RWPE2 (cell line): ENCODE results near the gene GDF2.

Experiments used
- ATAC-seq: fragments of 200-7000 bp; cut with Tn5 transposase; 3 replicates; pipeline ENCODE4 v1.9.1; 2021; ENCODE audit warnings: low read depth
- DNase-seq: peaks from one replicate; pipeline ENCODE4 v3.0.0-alpha.2; 2020; ENCODE audit warnings: low spot score
- H3K27ac ChIP-seq: fragments of 450-650 bp; 2 replicates; pipeline ENCODE4 v1.5.1; 2017; ENCODE audit warnings: mild to moderate bottlenecking; ENCODE audit not compliant: poor library complexity, severe bottlenecking
- H3K27me3 ChIP-seq: fragments of 250-450 bp; sonication (Bioruptor Pico); 2 replicates; pipeline ENCODE4 v1.5.1; 2021; ENCODE audit warnings: mild to moderate bottlenecking, moderate library complexity; ENCODE audit not compliant: insufficient read depth, poor library complexity, severe bottlenecking
- H3K36me3 ChIP-seq: fragments of 250-450 bp; sonication (Bioruptor Pico); 2 replicates; pipeline ENCODE4 v1.5.1; 2020; ENCODE audit warnings: low read depth, mild to moderate bottlenecking, moderate library complexity
- H3K4me1 ChIP-seq: fragments of 250-450 bp; sonication (Bioruptor Pico); 2 replicates; pipeline ENCODE4 v1.5.1; 2021; ENCODE audit warnings: mild to moderate bottlenecking, moderate library complexity; ENCODE audit not compliant: insufficient read depth, poor library complexity, severe bottlenecking
- H3K4me3 ChIP-seq: fragments of 250-450 bp; sonication (Bioruptor Pico); 2 replicates; pipeline ENCODE4 v1.5.1; 2021; ENCODE audit warnings: mild to moderate bottlenecking, moderate library complexity; ENCODE audit not compliant: severe bottlenecking
- H3K9me3 ChIP-seq: fragments of 250-450 bp; sonication (Bioruptor Pico); 2 replicates; pipeline ENCODE4 v1.5.1; 2021; ENCODE audit warnings: mild to moderate bottlenecking, moderate library complexity; ENCODE audit not compliant: severe bottlenecking
- TF ChIP-seq, protein P1 (sequence below): fragments of 450-650 bp; IDR thresholded peaks from one replicate; pipeline ENCODE4 v1.5.1; 2017; ENCODE audit warnings: mild to moderate bottlenecking, moderate library complexity; ENCODE audit not compliant: poor library complexity, severe bottlenecking

The GDF2 gene

DNA sequence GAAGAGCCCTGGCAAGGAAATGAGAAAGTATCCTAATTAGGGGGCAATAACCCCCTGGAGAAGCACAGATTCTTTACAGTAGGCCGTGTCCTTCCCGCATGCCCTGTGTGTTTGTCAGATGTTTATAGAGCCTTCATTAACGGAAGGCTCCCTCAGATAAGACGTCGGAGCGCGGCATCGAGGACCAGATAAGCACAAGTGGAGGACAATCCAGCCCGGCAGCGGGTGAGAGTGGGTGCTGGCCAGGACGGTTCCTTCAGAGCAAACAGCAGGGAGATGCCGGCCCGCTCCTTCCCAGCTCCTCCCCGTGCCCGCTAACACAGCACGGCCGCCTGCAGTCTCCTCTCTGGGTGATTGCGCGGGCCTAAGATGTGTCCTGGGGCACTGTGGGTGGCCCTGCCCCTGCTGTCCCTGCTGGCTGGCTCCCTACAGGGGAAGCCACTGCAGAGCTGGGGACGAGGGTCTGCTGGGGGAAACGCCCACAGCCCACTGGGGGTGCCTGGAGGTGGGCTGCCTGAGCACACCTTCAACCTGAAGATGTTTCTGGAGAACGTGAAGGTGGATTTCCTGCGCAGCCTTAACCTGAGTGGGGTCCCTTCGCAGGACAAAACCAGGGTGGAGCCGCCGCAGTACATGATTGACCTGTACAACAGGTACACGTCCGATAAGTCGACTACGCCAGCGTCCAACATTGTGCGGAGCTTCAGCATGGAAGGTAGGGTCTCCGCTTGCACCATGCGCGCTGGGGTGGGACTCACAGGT is at the start of gene GDF2:
TSS of gene GDF2 (plus strand) at position 155 of the 762 bp plus-strand sequence. CDS start at position 370, 215 bp downstream.
- Histone ChIP-seq H3K4me3 (no peak within 1 kb of the TSS), H3K9me3 (no peaks in the 10 kb centered on the region), H3K36me3 (no peaks in the 10 kb centered on the region), H3K27ac (no peak within 1 kb of the TSS), H3K4me1 (no peaks in the 10 kb centered on the region), H3K27me3 (no peaks in the 10 kb centered on the region)
- ATAC-seq = no peak
- peak; percentile 50 for DNase-seq
- TF ChIP-seq, protein P1, sequence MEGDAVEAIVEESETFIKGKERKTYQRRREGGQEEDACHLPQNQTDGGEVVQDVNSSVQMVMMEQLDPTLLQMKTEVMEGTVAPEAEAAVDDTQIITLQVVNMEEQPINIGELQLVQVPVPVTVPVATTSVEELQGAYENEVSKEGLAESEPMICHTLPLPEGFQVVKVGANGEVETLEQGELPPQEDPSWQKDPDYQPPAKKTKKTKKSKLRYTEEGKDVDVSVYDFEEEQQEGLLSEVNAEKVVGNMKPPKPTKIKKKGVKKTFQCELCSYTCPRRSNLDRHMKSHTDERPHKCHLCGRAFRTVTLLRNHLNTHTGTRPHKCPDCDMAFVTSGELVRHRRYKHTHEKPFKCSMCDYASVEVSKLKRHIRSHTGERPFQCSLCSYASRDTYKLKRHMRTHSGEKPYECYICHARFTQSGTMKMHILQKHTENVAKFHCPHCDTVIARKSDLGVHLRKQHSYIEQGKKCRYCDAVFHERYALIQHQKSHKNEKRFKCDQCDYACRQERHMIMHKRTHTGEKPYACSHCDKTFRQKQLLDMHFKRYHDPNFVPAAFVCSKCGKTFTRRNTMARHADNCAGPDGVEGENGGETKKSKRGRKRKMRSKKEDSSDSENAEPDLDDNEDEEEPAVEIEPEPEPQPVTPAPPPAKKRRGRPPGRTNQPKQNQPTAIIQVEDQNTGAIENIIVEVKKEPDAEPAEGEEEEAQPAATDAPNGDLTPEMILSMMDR = no peak

DNA sequence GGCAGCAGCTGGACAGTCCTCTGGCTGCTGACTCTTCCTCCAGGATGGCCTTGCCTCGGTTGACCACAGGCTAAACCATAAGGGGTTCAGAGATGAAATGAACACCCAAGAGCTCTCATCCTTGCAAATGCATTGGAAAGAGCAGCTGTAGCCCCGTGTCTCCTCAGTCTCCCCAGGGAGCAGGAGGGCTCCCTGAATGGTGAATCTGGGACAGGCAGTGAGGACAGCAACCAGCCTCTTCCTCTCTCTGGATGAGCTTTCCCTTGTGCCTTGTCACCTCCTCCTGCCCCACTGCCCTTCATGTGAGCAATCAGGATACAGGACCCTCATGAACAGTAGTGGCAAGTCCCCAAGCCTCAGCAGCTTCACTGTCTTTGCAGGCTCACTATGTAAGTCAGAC is 46.2 kb upstream of the GDF2 start:
- Histone ChIP-seq H3K27ac (no peak overlapping the region), H3K4me3 (no peak overlapping the region), H3K36me3 (no peaks in the 10 kb centered on the region), H3K4me1 (no peaks in the 10 kb centered on the region), H3K27me3 (no peaks in the 10 kb centered on the region), H3K9me3 (no peaks in the 10 kb centered on the region)
- TF ChIP-seq, protein P1 = no peak
- DNase-seq = no peak
- no peak for ATAC-seq

DNA sequence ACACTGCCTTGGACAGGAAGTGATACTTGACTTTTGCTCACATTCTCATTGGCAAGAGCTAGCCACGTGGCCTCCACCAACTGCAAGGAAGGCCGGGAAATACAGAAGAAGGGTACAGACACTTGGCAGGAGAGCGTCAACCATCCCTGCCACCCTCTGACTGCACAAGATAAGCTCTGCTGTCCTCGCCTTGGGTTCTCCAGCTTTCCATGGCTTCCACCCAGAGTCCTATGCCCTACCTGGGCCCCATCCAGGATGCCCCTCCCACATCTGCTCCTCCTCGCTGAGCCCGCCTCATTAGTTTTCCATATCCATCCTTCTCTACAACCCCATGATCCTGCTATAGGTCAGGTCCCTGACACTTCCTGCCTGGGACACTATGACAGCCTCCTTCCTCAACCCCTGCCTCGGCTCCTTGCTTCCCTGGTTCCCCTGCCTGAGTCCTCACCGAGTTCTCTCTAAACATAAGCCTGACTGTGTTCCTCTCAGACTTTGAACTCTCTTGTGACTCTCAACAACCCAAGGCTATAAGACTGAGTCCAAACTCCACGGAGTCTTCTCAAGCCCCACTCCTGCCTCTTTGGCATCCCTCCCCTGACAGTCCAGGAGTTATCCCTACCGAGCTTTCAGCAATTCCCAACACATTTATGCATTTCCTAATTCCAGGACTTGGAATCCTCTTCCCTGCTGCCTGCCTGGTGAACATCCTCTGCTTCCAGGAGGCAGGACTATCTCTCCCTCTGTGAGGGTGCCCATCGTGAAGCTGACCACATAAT is 45.5 kb upstream of the GDF2 start:
- H3K27ac ChIP-seq = no peak overlapping the region
- DNase-seq (no peak), ATAC-seq (no peak)
- no peaks in the 10 kb centered on the region for H3K36me3 ChIP-seq
- H3K4me3 ChIP-seq = no peak overlapping the region
- no peaks in the 10 kb centered on the region for H3K4me1 ChIP-seq
- TF ChIP-seq, protein P1 = no peak
- no peaks in the 10 kb centered on the region for H3K27me3 ChIP-seq
- no peaks in the 10 kb centered on the region for H3K9me3 ChIP-seq

DNA sequence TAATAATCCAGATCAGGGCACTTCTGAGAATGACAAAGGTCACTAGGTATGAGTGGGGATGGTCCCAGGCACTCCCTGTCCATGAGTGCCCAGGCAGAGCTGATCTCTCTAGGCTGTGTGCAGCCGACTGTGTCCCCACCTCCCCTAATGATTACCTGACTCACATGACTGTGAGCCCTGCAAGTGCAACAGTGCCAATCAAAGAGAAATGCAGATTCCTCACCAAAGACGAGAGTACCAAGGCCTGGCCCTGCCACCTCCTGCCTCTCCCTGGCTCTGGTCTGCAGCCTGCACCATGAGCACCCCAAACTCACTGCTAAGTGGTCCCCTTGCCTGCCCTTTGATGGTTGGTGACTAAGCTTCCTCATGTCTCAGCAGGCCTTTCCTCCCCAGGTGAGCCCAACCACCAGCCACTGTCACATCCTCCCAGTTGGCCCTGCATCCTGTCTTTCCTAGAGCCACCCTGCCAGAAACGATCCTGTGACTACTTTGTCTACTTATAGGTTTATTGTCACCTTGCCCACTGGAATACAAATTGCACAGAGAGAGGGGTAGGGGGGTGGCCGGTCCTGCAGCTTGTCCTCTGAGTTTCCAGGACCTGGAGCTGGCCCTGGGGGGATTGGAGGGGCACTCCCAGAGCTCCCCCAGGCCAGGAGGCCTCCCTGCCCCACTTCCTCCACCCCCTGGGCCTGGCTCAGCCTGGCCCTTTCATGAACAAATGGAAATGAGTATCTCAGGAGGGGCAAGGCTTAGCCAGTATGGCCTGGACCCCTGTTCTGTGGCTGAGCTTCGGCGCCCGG is 44.7 kb upstream of the GDF2 start:
- DNase-seq = no peak
- Histone ChIP-seq H3K9me3 (no peaks in the 10 kb centered on the region), H3K36me3 (no peaks in the 10 kb centered on the region), H3K4me1 (no peaks in the 10 kb centered on the region), H3K4me3 (no peak overlapping the region), H3K27me3 (no peaks in the 10 kb centered on the region), H3K27ac (no peak overlapping the region)
- ATAC-seq = peak; percentile 40; the same call in 1 of the 3 replicates
- TF ChIP-seq, protein P1 = no peak
